ENCODE data around the gene RFXAP. TPM values are rescaled to one million over a fixed set of nuclear protein-coding genes. Genes with fewer than 3 reads are reported as not detected.

Gene RFXAP
- total and polyA plus RNA-seq, 2 donors (not counting 1 experiment from before 2014, with no cell fraction given), result 1.8 to 4.6 TPM

DNA sequence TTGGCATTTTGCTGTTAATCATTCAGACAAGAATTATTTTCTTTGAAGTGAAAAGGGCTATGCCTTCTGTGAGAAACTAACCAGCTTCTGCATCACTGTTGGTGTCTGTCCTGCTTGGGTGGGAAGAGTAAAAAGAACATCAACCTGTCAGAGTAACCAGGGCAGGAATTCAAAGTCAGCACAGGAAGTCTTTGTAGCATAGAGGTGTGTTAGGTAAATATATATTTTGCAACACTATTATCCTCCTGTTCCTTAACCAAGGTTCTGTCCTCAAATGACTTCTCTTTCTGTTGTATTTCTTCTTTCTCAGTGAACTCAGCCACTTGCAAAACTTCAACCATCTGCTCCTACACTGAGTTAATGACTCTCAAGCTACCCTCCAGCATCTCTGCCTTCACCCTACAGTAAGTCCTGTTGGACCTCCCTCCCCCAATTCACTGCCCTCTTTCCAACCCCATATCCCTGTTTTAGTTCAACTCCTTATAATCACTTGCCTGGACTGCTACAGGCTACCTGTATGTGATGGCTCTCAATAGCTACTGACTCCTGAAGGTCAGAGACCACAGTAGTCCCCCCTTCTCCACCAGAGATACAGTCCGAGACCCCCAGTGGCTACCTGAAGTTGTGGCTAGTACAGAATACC, 51.1 kb downstream of the RFXAP start:
- Histone ChIP-seq H3K4me1 (ENCODE audit: control insufficient read depth, extremely low read depth, insufficient read depth, low read length) (no peaks in the 10 kb centered on the region), H3K9ac (ENCODE audit: insufficient read depth, low read length) (no peak overlapping the region), H3K79me2 (ENCODE audit: control insufficient read depth, insufficient read depth, low read length) (no peaks in the 10 kb centered on the region), H3K9me3 (ENCODE audit: control insufficient read depth, insufficient read depth, low read depth, low read length) (no peaks in the 10 kb centered on the region), H3K4me3 (replicated peaks in 1 of 4; ENCODE audit: control extremely low read depth in 1 of 4, insufficient read depth in 1 of 4, low read depth in 3 of 4, low read length in 4 of 4) (no peak overlapping the region), H3K36me3 (ENCODE audit: control insufficient read depth, insufficient read depth, low read length) (no peaks in the 10 kb centered on the region), H4K20me1 (ENCODE audit: control insufficient read depth, extremely low read depth, insufficient read depth, low read length) (no peaks in the 10 kb centered on the region), H2AFZ (ENCODE audit: low read length) (no peak overlapping the region), H3K27ac (ENCODE audit: insufficient read depth, low read length) (no peak overlapping the region), H3K27me3 (ENCODE audit: control insufficient read depth, insufficient read depth, low read length) (no peaks in the 10 kb centered on the region), H3K4me2 (ENCODE audit: extremely low read depth, insufficient read depth, low read length) (no peak overlapping the region)
- no peak for DNase-seq (ENCODE audit: low read depth in 2 of 2)
- TF ChIP-seq, protein P1, sequence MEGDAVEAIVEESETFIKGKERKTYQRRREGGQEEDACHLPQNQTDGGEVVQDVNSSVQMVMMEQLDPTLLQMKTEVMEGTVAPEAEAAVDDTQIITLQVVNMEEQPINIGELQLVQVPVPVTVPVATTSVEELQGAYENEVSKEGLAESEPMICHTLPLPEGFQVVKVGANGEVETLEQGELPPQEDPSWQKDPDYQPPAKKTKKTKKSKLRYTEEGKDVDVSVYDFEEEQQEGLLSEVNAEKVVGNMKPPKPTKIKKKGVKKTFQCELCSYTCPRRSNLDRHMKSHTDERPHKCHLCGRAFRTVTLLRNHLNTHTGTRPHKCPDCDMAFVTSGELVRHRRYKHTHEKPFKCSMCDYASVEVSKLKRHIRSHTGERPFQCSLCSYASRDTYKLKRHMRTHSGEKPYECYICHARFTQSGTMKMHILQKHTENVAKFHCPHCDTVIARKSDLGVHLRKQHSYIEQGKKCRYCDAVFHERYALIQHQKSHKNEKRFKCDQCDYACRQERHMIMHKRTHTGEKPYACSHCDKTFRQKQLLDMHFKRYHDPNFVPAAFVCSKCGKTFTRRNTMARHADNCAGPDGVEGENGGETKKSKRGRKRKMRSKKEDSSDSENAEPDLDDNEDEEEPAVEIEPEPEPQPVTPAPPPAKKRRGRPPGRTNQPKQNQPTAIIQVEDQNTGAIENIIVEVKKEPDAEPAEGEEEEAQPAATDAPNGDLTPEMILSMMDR (conservative IDR thresholded peaks at IDR 0.05 in 1 of 2, IDR thresholded peaks at IDR 0.05 in 1 of 2; ENCODE audit: low read depth in 1 of 2, low read length in 2 of 2), result no peak
- no peak for TF ChIP-seq EZH2 (IDR thresholded peaks at IDR 0.05; ENCODE audit: low read length, missing control alignments)

DNA sequence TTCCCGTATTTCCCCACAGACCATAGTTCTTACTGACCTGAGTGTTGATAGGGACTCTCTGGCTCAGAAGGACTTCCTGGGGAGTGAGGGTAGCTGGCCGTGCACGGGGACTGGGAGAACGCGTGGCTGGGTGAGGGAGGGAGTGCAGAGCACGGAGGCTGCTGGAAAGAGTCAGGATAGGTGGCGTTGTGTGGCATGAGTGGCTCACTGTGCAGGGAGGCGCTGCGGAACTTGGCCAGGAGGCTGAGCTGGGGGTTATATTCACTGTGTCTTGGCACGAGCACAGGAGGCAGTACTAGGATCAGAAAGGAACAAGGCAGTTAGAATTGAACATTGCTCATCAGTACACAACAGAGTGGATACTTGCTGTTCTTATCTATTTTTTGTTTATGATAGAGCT, 53.6 kb downstream of the RFXAP start:
- no peak overlapping the region for H2AFZ ChIP-seq (ENCODE audit: low read length)
- H4K20me1 ChIP-seq (ENCODE audit: control insufficient read depth, extremely low read depth, insufficient read depth, low read length), result no peaks in the 10 kb centered on the region
- no peak overlapping the region for H3K4me3 ChIP-seq (replicated peaks in 1 of 4; ENCODE audit: control extremely low read depth in 1 of 4, insufficient read depth in 1 of 4, low read depth in 3 of 4, low read length in 4 of 4)
- no peaks in the 10 kb centered on the region for H3K27me3 ChIP-seq (ENCODE audit: control insufficient read depth, insufficient read depth, low read length)
- TF ChIP-seq, protein P1 (conservative IDR thresholded peaks at IDR 0.05 in 1 of 2, IDR thresholded peaks at IDR 0.05 in 1 of 2; ENCODE audit: low read depth in 1 of 2, low read length in 2 of 2), result no peak
- TF ChIP-seq EZH2 (IDR thresholded peaks at IDR 0.05; ENCODE audit: low read length, missing control alignments), result no peak
- H3K4me1 ChIP-seq (ENCODE audit: control insufficient read depth, extremely low read depth, insufficient read depth, low read length), result no peaks in the 10 kb centered on the region
- H3K79me2 ChIP-seq (ENCODE audit: control insufficient read depth, insufficient read depth, low read length), result no peaks in the 10 kb centered on the region
- no peaks in the 10 kb centered on the region for H3K9me3 ChIP-seq (ENCODE audit: control insufficient read depth, insufficient read depth, low read depth, low read length)
- H3K27ac ChIP-seq (ENCODE audit: insufficient read depth, low read length), result no peak overlapping the region
- H3K9ac ChIP-seq (ENCODE audit: insufficient read depth, low read length), result no peak overlapping the region
- no peak overlapping the region for H3K4me2 ChIP-seq (ENCODE audit: extremely low read depth, insufficient read depth, low read length)
- no peaks in the 10 kb centered on the region for H3K36me3 ChIP-seq (ENCODE audit: control insufficient read depth, insufficient read depth, low read length)
- no peak for DNase-seq (ENCODE audit: low read depth in 2 of 2)

DNA sequence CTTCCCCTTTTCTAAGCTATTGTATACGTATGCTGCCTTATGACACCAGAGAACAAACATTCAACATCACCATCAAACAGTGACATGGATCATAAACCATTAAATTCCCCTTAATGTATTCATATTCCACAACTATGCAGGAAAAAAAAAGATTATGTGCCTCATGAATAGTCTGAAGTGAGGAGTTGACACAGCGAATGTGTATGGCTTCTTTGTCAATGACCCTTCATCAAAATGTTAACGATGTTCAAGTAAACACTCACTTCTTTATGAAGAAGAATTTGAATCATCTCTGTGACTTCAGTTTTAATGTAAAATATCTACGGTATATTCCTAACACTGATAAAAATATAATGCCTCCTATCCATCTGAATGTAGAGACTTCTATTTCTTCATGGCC, 56.4 kb downstream of the RFXAP start:
- DNase-seq (ENCODE audit: low read depth in 2 of 2), result no peak

More for the DNA sequence above, 56.4 kb downstream of the RFXAP start:
- Histone ChIP-seq H3K9ac (ENCODE audit: insufficient read depth, low read length) (no peak overlapping the region), H3K4me3 (replicated peaks in 1 of 4; ENCODE audit: control extremely low read depth in 1 of 4, insufficient read depth in 1 of 4, low read depth in 3 of 4, low read length in 4 of 4) (no peak overlapping the region), H3K4me2 (ENCODE audit: extremely low read depth, insufficient read depth, low read length) (no peak overlapping the region), H3K4me1 (ENCODE audit: control insufficient read depth, extremely low read depth, insufficient read depth, low read length) (no peaks in the 10 kb centered on the region), H3K36me3 (ENCODE audit: control insufficient read depth, insufficient read depth, low read length) (no peaks in the 10 kb centered on the region), H4K20me1 (ENCODE audit: control insufficient read depth, extremely low read depth, insufficient read depth, low read length) (no peaks in the 10 kb centered on the region), H2AFZ (ENCODE audit: low read length) (no peak overlapping the region), H3K27me3 (ENCODE audit: control insufficient read depth, insufficient read depth, low read length) (no peaks in the 10 kb centered on the region), H3K9me3 (ENCODE audit: control insufficient read depth, insufficient read depth, low read depth, low read length) (no peaks in the 10 kb centered on the region), H3K79me2 (ENCODE audit: control insufficient read depth, insufficient read depth, low read length) (no peaks in the 10 kb centered on the region), H3K27ac (ENCODE audit: insufficient read depth, low read length) (no peak overlapping the region)
- TF ChIP-seq, protein P1 (conservative IDR thresholded peaks at IDR 0.05 in 1 of 2, IDR thresholded peaks at IDR 0.05 in 1 of 2; ENCODE audit: low read depth in 1 of 2, low read length in 2 of 2), result no peak
- no peak for TF ChIP-seq EZH2 (IDR thresholded peaks at IDR 0.05; ENCODE audit: low read length, missing control alignments)
